Activated CD8-positive, alpha-beta memory T cell treated with anti-CD3 and anti-CD28 coated beads, Interleukin-2, amount 10 ng/mL, durations not matched to agents 7 days and 5 days (primary cell): ENCODE data around the gene SKA2. TPM values are rescaled to one million over a fixed set of nuclear protein-coding genes. Genes with fewer than 3 reads are reported as not detected.
"Not testable (repeated sequence)": the region's sequence is repeated elsewhere in the genome, so short reads cannot be mapped to it uniquely, and the experiment has no call there.

ENCODE experiments used
- ATAC-seq: fragments of 150-1000 bp; cut with Tn5 transposase; one replicate; pipeline ENCODE4 v1.10.0; 2021; ENCODE audit warnings: moderate library complexity
- CTCF ChIA-PET: fragments of 350-600 bp; sonication (Branson Sonifier 250); formaldehyde crosslinking; loops from one replicate; lab custom pipeline; 2021; ENCODE audit warnings: antibody characterized with exemption; lab: Charles Lee
- DNase-seq: peaks from one replicate; pipeline ENCODE4 v3.0.0-alpha.2; 2020
- H3K27ac Mint-ChIP-seq: one replicate; pipeline ENCODE4 v1.8.0; 2021; ENCODE audit warnings: mild to moderate bottlenecking, mixed read lengths
- H3K27me3 Mint-ChIP-seq: one replicate; pipeline ENCODE4 v1.8.0; 2021; ENCODE audit warnings: mixed read lengths
- H3K36me3 Mint-ChIP-seq: one replicate; pipeline ENCODE4 v1.8.0; 2021; ENCODE audit warnings: mild to moderate bottlenecking, mixed read lengths
- H3K4me1 Mint-ChIP-seq: one replicate; pipeline ENCODE4 v1.8.0; 2021; ENCODE audit warnings: mixed read lengths
- H3K4me3 Mint-ChIP-seq: one replicate; pipeline ENCODE4 v1.8.0; 2021; ENCODE audit warnings: mild to moderate bottlenecking, moderate library complexity, mixed read lengths
- H3K9me3 Mint-ChIP-seq: one replicate; pipeline ENCODE4 v1.8.0; 2022; ENCODE audit warnings: low read depth, mixed read lengths
- total RNA-seq, 2 experiments: library from RNA; stranded (reverse); gene quantifications; one replicate each; pipeline ENCODE4 v1.2.3, GENCODE V29; 2021

SKA2 gene
- total RNA-seq, 2 experiments from 2014 or later = 77.8 to 78.0 TPM

- ATAC-seq (peak; percentile 18), DNase-seq (no peak)
- peak overlapping the region; percentile 88 for H3K27ac Mint-ChIP-seq
- no peaks in the 10 kb centered on the region for H3K27me3 Mint-ChIP-seq
- peaks cover 36% of the 10 kb centered on the region for H3K36me3 Mint-ChIP-seq
- CTCF ChIA-PET = interaction anchor here (1.0 to 1.7 kb wide), 2 partner anchors 44 to 48 kb away, joined by 3 to 7 read pairs; partner anchors contain the start of genes PRR11 and SKA2
- peak overlapping the region; percentile 95 for H3K4me3 Mint-ChIP-seq
- H3K4me1 Mint-ChIP-seq = peaks cover 54% of the 10 kb centered on the region
- H3K9me3 Mint-ChIP-seq = no peaks in the 10 kb centered on the region
Measured at GRCh38 chr17:59107306-59107670, 47.7 kb downstream of the SKA2 start.

GRCh38 chr17:59106463-59107305 is 48.3 kb downstream of the SKA2 start, which contains the start of gene TRIM37:
TSS of gene TRIM37 (minus strand) at chr17:59106880. CDS start at chr17:59106461, 419 bp downstream.
- peaks cover 55% of the 10 kb centered on the region for H3K4me1 Mint-ChIP-seq

GRCh38 chr17:59105852-59106462 is 49.0 kb downstream of the SKA2 start:
- Mint-ChIP-seq H3K4me1 (peaks cover 55% of the 10 kb centered on the region), H3K27ac (peak overlapping the region; percentile 88), H3K36me3 (peaks cover 38% of the 10 kb centered on the region), H3K27me3 (no peaks in the 10 kb centered on the region), H3K4me3 (peak overlapping the region; percentile 95), H3K9me3 (no peaks in the 10 kb centered on the region)
- ATAC-seq (peak; percentile 41), DNase-seq (peak; percentile 84)
- CTCF ChIA-PET = interaction anchor here (1.7 kb wide), 1 partner anchor 49 kb away, joined by 7 read pairs; the partner anchor contains the start of genes PRR11 and SKA2

More at GRCh38 chr17:59106463-59107305, 48.3 kb downstream of the SKA2 start, which contains the start of gene TRIM37:
- Mint-ChIP-seq H3K4me3 (peak within 1 kb of the TSS; percentile 95), H3K36me3 (peaks cover 37% of the 10 kb centered on the region), H3K9me3 (no peaks in the 10 kb centered on the region), H3K27ac (peak within 1 kb of the TSS; percentile 88), H3K27me3 (no peaks in the 10 kb centered on the region)
- DNase-seq (peak; percentile 99), ATAC-seq (peak; percentile 96)
- CTCF ChIA-PET = interaction anchor here (1.0 to 1.7 kb wide), 2 partner anchors 45 to 49 kb away, joined by 3 to 7 read pairs; partner anchors contain the start of genes PRR11 and SKA2

- DNase-seq = no peak
- peaks cover 46% of the 10 kb centered on the region for H3K4me1 Mint-ChIP-seq
Measured at GRCh38 chr17:59101178-59101577, 53.8 kb downstream of the SKA2 start.

GRCh38 chr17:59097876-59098275 is 57.1 kb downstream of the SKA2 start:
- DNase-seq (no peak), ATAC-seq (no peak)
- Mint-ChIP-seq H3K4me3 (no peak overlapping the region), H3K9me3 (no peaks in the 10 kb centered on the region), H3K4me1 (peaks cover 36% of the 10 kb centered on the region), H3K27me3 (no peaks in the 10 kb centered on the region), H3K36me3 (peaks cover 54% of the 10 kb centered on the region), H3K27ac (no peak overlapping the region)
- CTCF ChIA-PET = no interaction called here

More at GRCh38 chr17:59101178-59101577, 53.8 kb downstream of the SKA2 start:
- H3K9me3 Mint-ChIP-seq = no peaks in the 10 kb centered on the region
- peaks cover 57% of the 10 kb centered on the region for H3K36me3 Mint-ChIP-seq
- H3K27me3 Mint-ChIP-seq = no peaks in the 10 kb centered on the region
- no peak for ATAC-seq
- H3K27ac Mint-ChIP-seq = no peak overlapping the region
- CTCF ChIA-PET = no interaction called here
- no peak overlapping the region for H3K4me3 Mint-ChIP-seq

GRCh38 chr17:59094861-59095530 is 60.0 kb downstream of the SKA2 start:
- Mint-ChIP-seq H3K27ac (no peak overlapping the region), H3K27me3 (no peaks in the 10 kb centered on the region), H3K4me3 (no peak overlapping the region), H3K9me3 (no peaks in the 10 kb centered on the region), H3K4me1 (peaks cover 19% of the 10 kb centered on the region), H3K36me3 (peaks cover 37% of the 10 kb centered on the region)
- ATAC-seq = no peak
- no peak for DNase-seq
- CTCF ChIA-PET = no interaction called here

- Mint-ChIP-seq H3K4me3 (no peak overlapping the region), H3K4me1 (peaks cover 18% of the 10 kb centered on the region), H3K27ac (no peak overlapping the region), H3K27me3 (no peaks in the 10 kb centered on the region), H3K36me3 (peaks cover 36% of the 10 kb centered on the region), H3K9me3 (no peaks in the 10 kb centered on the region)
- CTCF ChIA-PET = no interaction called here
- no peak for DNase-seq
- ATAC-seq = no peak
Measured at GRCh38 chr17:59093702-59094231, 61.2 kb downstream of the SKA2 start.

- Mint-ChIP-seq H3K9me3 (no peaks in the 10 kb centered on the region), H3K36me3 (peaks cover 34% of the 10 kb centered on the region), H3K27ac (no peak overlapping the region), H3K4me1 (peaks cover 18% of the 10 kb centered on the region), H3K4me3 (no peak overlapping the region), H3K27me3 (no peaks in the 10 kb centered on the region)
- no peak for ATAC-seq
- no peak for DNase-seq
- CTCF ChIA-PET = no interaction called here
Measured at GRCh38 chr17:59093145-59093701, 61.8 kb downstream of the SKA2 start.

- H3K9me3 Mint-ChIP-seq, H3K4me3 Mint-ChIP-seq, ATAC-seq, H3K27ac Mint-ChIP-seq, DNase-seq, H3K27me3 Mint-ChIP-seq, CTCF ChIA-PET: not testable (repeated sequence)
- H3K36me3 Mint-ChIP-seq = peaks cover 28% of the 10 kb centered on the region
- peaks cover 13% of the 10 kb centered on the region for H3K4me1 Mint-ChIP-seq
Measured at GRCh38 chr17:59090593-59090992, 64.4 kb downstream of the SKA2 start.

- Mint-ChIP-seq H3K27ac (no peak overlapping the region), H3K27me3 (no peaks in the 10 kb centered on the region), H3K9me3 (no peaks in the 10 kb centered on the region), H3K4me1 (peaks cover 11% of the 10 kb centered on the region), H3K4me3 (no peak overlapping the region), H3K36me3 (peaks cover 42% of the 10 kb centered on the region)
- no peak for ATAC-seq
- DNase-seq = no peak
- CTCF ChIA-PET = no interaction called here
Measured at GRCh38 chr17:59084154-59084553, 70.8 kb downstream of the SKA2 start.

- Mint-ChIP-seq H3K27ac (no peak overlapping the region), H3K27me3 (no peaks in the 10 kb centered on the region), H3K36me3 (peaks cover 37% of the 10 kb centered on the region), H3K9me3 (no peaks in the 10 kb centered on the region), H3K4me3 (no peak overlapping the region), H3K4me1 (no peaks in the 10 kb centered on the region)
- CTCF ChIA-PET = no interaction called here
- no peak for ATAC-seq
- no peak for DNase-seq
Measured at GRCh38 chr17:59074494-59074893, 80.5 kb downstream of the SKA2 start.

GRCh38 chr17:59073972-59074371 is 81.0 kb downstream of the SKA2 start:
- Mint-ChIP-seq H3K4me3 (no peak overlapping the region), H3K4me1 (no peaks in the 10 kb centered on the region), H3K9me3 (no peaks in the 10 kb centered on the region), H3K36me3 (peaks cover 36% of the 10 kb centered on the region), H3K27me3 (no peaks in the 10 kb centered on the region), H3K27ac (no peak overlapping the region)
- ATAC-seq = no peak
- no peak for DNase-seq
- CTCF ChIA-PET = no interaction called here

- Mint-ChIP-seq H3K27me3 (no peaks in the 10 kb centered on the region), H3K27ac (no peak overlapping the region), H3K4me3 (no peak overlapping the region), H3K36me3 (peaks cover 47% of the 10 kb centered on the region), H3K9me3 (no peaks in the 10 kb centered on the region), H3K4me1 (no peaks in the 10 kb centered on the region)
- CTCF ChIA-PET = no interaction called here
- ATAC-seq (no peak), DNase-seq (no peak)
Measured at GRCh38 chr17:59069856-59070255, 85.1 kb downstream of the SKA2 start.
